Hepatocyte (in vitro differentiated cells): ENCODE measurements around the gene MAD1L1. TPM values are rescaled to one million over a fixed set of nuclear protein-coding genes. Genes with fewer than 3 reads are reported as not detected.

ENCODE experiments used
- DNase-seq: peaks from one replicate; pipeline ENCODE4 v3.0.0-alpha.2; 2016; ENCODE audit warnings: low spot score
- H2AFZ ChIP-seq: fragments of 200-600 bp; sonication (generic); 2 replicates; pipeline ENCODE4 v1.6.0; 2016; ENCODE audit warnings: antibody characterized with exemption, mild to moderate bottlenecking
- H3K27ac ChIP-seq: fragments of 200-600 bp; sonication (generic); 2 replicates; pipeline ENCODE4 v1.5.1; 2016; ENCODE audit warnings: mild to moderate bottlenecking
- H3K27me3 ChIP-seq: fragments of 200-600 bp; sonication (generic); 2 replicates; pipeline ENCODE4 v1.6.1; 2016
- H3K36me3 ChIP-seq: fragments of 200-600 bp; sonication (generic); replicated peaks from 2 replicates; pipeline ENCODE4 v1.5.1; 2016; ENCODE audit warnings: low read depth; ENCODE audit not compliant: insufficient read depth
- H3K4me1 ChIP-seq: fragments of 200-600 bp; sonication (generic); 2 replicates; pipeline ENCODE4 v1.5.1; 2016; ENCODE audit warnings: mild to moderate bottlenecking, moderate library complexity; ENCODE audit not compliant: insufficient read depth
- H3K4me2 ChIP-seq: fragments of 200-600 bp; sonication (generic); 2 replicates; pipeline ENCODE4 v1.6.0; 2016
- H3K4me3 ChIP-seq: fragments of 200-600 bp; sonication (generic); 2 replicates; pipeline ENCODE4 v1.5.1; 2016; ENCODE audit warnings: mild to moderate bottlenecking
- H3K79me2 ChIP-seq: fragments of 200-600 bp; sonication (generic); 2 replicates; pipeline ENCODE4 v1.6.0; 2017; ENCODE audit warnings: mild to moderate bottlenecking
- H3K9me2 ChIP-seq: fragments of 200-600 bp; sonication (generic); replicated peaks from 2 replicates; pipeline ENCODE4 v1.6.0; 2017; ENCODE audit warnings: mild to moderate bottlenecking; ENCODE audit not compliant: insufficient read depth
- H3K9me3 ChIP-seq: fragments of 200-600 bp; sonication (generic); 2 replicates; pipeline ENCODE4 v1.5.1; 2016; ENCODE audit warnings: low read depth, mild to moderate bottlenecking
- H4K20me1 ChIP-seq: fragments of 200-600 bp; sonication (generic); 2 replicates; pipeline ENCODE4 v1.6.0; 2016; ENCODE audit warnings: mild to moderate bottlenecking; ENCODE audit not compliant: insufficient read depth, poor library complexity, severe bottlenecking
- EZH2 ChIP-seq: fragments of 200-600 bp; sonication (generic); IDR thresholded peaks from 2 replicates; pipeline ENCODE4 v1.6.1; 2016; ENCODE audit warnings: antibody characterized with exemption, mild to moderate bottlenecking, borderline replicate concordance
- EZH2phosphoT487 ChIP-seq: fragments of 200-600 bp; sonication (generic); IDR thresholded peaks from one replicate; pipeline ENCODE4 v1.6.1; 2018; ENCODE audit warnings: antibody characterized with exemption, mild to moderate bottlenecking, low read depth, moderate library complexity; ENCODE audit not compliant: unreplicated experiment, severe bottlenecking
- WGBS: methylation state at CpG from one replicate; pipeline ENCODE4 v1.1.6; 2016; ENCODE audit warnings: low lambda C conversion rate; ENCODE audit errors: missing lambda C conversion rate; 5-methylcytosine and 5-hydroxymethylcytosine counted together
- polyA plus RNA-seq: library from polyadenylated mRNA; unstranded; fragments of >200 nt; fragmentation: Nextera tagmentation; extraction: Ambion mirVana; gene quantifications from 2 replicates; pipeline ENCODE4 v1.2.1, GENCODE V29; 2016
- total RNA-seq: library from RNA; depleted of rRNA; stranded (reverse); fragments of >200 nt; gene quantifications from 2 replicates; pipeline ENCODE4 v1.2.3, GENCODE V29; 2014
- TF ChIP-seq, protein P1 (sequence below): fragments of 200-600 bp; sonication (generic); IDR thresholded peaks from 2 replicates; pipeline ENCODE4 v1.5.1; 2016; ENCODE audit warnings: antibody characterized with exemption, mild to moderate bottlenecking; ENCODE audit not compliant: poor library complexity

MAD1L1 gene
- total and polyA plus RNA-seq, 2 experiments from 2014 or later, result 30.7 to 31.0 TPM

- Histone ChIP-seq H3K9me2 (no peaks in the 10 kb centered on the region), H3K4me2 (no peak overlapping the region), H3K27me3 (no peaks in the 10 kb centered on the region), H4K20me1 (no peaks in the 10 kb centered on the region), H3K36me3 (no peaks in the 10 kb centered on the region), H3K4me1 (peaks cover 11% of the 10 kb centered on the region), H3K27ac (no peak overlapping the region), H2AFZ (no peak overlapping the region), H3K79me2 (no peaks in the 10 kb centered on the region), H3K4me3 (no peak overlapping the region), H3K9me3 (no peaks in the 10 kb centered on the region)
- TF ChIP-seq, protein P1, sequence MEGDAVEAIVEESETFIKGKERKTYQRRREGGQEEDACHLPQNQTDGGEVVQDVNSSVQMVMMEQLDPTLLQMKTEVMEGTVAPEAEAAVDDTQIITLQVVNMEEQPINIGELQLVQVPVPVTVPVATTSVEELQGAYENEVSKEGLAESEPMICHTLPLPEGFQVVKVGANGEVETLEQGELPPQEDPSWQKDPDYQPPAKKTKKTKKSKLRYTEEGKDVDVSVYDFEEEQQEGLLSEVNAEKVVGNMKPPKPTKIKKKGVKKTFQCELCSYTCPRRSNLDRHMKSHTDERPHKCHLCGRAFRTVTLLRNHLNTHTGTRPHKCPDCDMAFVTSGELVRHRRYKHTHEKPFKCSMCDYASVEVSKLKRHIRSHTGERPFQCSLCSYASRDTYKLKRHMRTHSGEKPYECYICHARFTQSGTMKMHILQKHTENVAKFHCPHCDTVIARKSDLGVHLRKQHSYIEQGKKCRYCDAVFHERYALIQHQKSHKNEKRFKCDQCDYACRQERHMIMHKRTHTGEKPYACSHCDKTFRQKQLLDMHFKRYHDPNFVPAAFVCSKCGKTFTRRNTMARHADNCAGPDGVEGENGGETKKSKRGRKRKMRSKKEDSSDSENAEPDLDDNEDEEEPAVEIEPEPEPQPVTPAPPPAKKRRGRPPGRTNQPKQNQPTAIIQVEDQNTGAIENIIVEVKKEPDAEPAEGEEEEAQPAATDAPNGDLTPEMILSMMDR, result no peak
- DNase-seq, result no peak
- WGBS, result 97% methylated on average over 14 of the region's 16 CpGs
Measured at GRCh38 chr7:1940863-1941262, 291.9 kb downstream of the MAD1L1 start.

DNA sequence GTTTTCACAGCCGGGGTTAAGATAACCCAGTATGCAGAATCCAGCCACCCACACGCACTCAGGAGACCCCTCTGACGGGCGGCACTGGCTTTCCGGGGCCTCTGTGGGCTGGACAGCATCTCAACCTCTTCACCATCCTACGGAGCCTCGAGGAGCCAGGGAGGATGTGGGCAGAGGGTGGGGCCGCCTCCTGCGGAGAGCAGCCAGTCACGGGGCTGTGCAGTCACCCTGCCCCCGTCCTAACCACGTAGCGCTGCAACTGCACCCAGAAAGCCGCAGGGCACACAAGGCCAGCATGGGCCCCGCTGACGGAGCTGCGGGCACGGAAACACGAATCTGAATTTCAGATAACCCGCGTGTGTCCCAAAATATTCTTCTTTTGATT is 292.4 kb downstream of the MAD1L1 start:
- TF ChIP-seq EZH2 (no peak), EZH2phosphoT487 (no peak)
- TF ChIP-seq, protein P1, result no peak
- no peak overlapping the region for H2AFZ ChIP-seq
- H3K27me3 ChIP-seq, result no peaks in the 10 kb centered on the region
- H3K79me2 ChIP-seq, result no peaks in the 10 kb centered on the region
- H3K9me2 ChIP-seq, result no peaks in the 10 kb centered on the region
- H3K4me3 ChIP-seq, result no peak overlapping the region
- no peak overlapping the region for H3K27ac ChIP-seq
- H3K4me2 ChIP-seq, result no peak overlapping the region
- WGBS, result 79% methylated on average over 21 of the region's 21 CpGs
- DNase-seq, result no peak
- no peaks in the 10 kb centered on the region for H3K36me3 ChIP-seq
- H3K9me3 ChIP-seq, result no peaks in the 10 kb centered on the region
- no peaks in the 10 kb centered on the region for H4K20me1 ChIP-seq
- H3K4me1 ChIP-seq, result peaks cover 11% of the 10 kb centered on the region

DNA sequence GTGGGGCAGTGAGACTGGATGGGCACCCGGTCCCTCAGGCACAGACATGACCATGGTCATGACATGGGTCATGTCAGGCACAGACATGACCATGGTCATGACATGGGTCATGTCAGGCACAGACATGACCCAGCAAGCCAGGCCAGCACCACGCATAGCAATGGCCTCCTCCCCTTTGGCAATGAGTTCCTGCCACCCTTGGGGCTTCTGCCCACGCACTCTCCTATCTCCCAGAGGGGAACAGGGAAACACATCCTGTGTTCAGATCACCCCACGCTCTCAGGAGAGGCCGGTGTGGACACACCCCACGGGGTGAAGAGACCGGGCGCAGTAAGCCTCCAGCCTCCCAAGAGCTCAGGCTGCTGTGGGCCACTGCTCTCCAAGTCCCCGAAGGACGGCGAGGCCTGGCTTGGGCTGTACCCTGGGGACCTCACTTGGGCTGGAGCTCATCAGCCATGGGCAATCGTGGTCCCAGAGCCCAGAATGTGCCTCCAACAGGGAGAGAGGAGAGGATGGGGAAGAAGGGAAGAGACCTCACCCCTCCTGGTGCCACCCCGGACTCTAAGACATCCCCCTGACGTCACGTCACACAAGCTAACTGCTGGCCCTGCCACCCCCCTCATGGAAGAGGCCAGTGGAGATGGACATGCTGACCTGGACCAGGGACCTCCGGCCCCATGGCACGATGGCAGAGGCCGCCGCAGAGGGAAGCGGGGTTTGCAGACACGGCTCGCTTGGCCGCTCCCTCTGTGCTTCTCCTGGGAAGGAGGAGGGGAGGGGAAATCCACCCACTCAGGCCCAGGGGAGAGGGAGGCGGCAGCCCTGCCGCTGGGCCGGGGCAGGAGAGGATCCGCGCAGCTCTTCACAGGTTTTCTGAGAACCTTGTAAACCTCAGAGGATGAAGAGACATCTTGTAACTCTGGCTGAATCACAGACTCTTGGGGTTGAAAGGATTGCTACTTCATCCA is 293.0 kb downstream of the MAD1L1 start:
- no peak overlapping the region for H3K4me3 ChIP-seq
- DNase-seq, result no peak
- H3K4me2 ChIP-seq, result no peak overlapping the region

More for the DNA sequence above, 293.0 kb downstream of the MAD1L1 start:
- Histone ChIP-seq H3K27ac (no peak overlapping the region), H3K9me3 (no peaks in the 10 kb centered on the region), H3K79me2 (no peaks in the 10 kb centered on the region), H3K4me1 (peaks cover 11% of the 10 kb centered on the region), H3K36me3 (no peaks in the 10 kb centered on the region), H3K27me3 (no peaks in the 10 kb centered on the region), H3K9me2 (no peaks in the 10 kb centered on the region), H4K20me1 (no peaks in the 10 kb centered on the region), H2AFZ (no peak overlapping the region)
- 94% methylated on average over 24 of the region's 28 CpGs for WGBS
- TF ChIP-seq EZH2 (no peak), EZH2phosphoT487 (no peak)
- TF ChIP-seq, protein P1, result no peak
